GM12801 (cell line): ENCODE data around the gene PRKACB.

Experiments used
- TF ChIP-seq, protein P1 (sequence below): IDR thresholded peaks from one replicate; pipeline ENCODE4 v1.5.1; 2011; ENCODE audit warnings: control low read depth; ENCODE audit not compliant: insufficient read length; ENCODE audit errors: extremely low read depth

PRKACB gene

DNA sequence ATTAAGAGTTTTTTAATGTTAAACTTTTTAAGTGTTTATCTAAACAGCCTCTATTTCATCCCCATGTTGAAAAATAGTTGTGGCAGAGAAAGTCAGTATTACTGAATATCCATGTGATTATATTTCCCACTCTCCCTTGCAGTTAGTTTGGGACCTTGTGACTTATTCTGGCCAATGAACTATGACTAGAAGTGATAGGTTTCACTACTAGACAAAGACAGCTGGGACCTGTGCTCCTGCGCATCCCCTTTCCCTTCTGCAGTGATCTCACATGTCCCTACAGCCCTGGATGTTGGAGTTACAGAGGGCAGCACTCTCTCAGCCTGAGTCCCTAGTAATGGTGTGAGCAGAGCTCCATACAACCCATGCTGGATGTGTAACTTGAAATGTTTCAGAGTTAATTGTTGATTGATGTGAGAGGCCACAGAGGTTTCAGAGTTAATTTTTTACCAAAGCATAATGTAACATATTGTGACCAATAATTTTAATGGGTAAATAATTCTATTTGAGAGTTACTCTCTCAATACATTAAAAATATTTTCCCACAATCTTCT lies 138.8 kb downstream of the PRKACB start:
- TF ChIP-seq, protein P1, sequence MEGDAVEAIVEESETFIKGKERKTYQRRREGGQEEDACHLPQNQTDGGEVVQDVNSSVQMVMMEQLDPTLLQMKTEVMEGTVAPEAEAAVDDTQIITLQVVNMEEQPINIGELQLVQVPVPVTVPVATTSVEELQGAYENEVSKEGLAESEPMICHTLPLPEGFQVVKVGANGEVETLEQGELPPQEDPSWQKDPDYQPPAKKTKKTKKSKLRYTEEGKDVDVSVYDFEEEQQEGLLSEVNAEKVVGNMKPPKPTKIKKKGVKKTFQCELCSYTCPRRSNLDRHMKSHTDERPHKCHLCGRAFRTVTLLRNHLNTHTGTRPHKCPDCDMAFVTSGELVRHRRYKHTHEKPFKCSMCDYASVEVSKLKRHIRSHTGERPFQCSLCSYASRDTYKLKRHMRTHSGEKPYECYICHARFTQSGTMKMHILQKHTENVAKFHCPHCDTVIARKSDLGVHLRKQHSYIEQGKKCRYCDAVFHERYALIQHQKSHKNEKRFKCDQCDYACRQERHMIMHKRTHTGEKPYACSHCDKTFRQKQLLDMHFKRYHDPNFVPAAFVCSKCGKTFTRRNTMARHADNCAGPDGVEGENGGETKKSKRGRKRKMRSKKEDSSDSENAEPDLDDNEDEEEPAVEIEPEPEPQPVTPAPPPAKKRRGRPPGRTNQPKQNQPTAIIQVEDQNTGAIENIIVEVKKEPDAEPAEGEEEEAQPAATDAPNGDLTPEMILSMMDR = no peak

DNA sequence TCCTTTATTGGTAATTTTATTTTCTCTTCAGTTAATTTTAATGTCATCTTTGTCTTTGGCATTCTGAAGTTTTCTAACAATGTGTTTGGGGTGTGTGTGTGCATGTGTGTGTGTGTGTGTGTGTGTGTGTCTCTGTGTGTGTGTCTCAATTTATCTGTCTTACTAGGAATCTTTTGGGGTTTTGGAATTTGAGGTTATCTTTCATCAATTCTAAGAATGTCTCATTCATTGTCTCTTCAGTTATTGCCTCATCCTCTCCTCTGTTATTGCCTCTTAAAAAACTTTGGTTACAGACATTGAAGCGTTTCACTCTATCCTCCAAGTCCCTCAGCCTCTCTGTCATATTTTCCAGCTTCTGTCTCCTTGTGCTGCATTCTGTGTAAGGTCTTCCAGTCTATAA lies 139.3 kb downstream of the PRKACB start:
- TF ChIP-seq, protein P1 = no peak

- TF ChIP-seq, protein P1 = no peak
Measured at GRCh38 chr1:84286071-84286470, 142.0 kb downstream of the PRKACB start.
